ENCODE results near the gene TCEANC2.

DNA sequence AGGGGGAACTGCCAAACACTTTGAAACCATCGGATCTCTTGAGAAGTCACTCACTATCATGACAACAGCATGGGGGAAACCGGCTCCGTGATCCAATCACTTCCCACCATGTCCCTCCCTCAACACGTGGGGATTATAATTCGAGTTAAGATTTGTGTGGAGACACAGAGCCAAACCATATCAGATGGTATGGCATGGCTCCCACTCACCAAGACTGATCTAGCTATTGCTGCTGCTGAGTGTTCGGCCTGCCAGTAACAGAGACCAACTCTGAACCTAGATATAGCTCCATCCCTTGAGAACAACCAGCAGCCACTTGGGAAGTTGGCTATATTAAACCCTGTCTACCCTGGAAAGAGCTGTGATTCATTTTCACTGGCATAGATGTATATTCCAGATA lies 50.0 kb downstream of the TCEANC2 start:
- TF ChIP-seq, protein P1, sequence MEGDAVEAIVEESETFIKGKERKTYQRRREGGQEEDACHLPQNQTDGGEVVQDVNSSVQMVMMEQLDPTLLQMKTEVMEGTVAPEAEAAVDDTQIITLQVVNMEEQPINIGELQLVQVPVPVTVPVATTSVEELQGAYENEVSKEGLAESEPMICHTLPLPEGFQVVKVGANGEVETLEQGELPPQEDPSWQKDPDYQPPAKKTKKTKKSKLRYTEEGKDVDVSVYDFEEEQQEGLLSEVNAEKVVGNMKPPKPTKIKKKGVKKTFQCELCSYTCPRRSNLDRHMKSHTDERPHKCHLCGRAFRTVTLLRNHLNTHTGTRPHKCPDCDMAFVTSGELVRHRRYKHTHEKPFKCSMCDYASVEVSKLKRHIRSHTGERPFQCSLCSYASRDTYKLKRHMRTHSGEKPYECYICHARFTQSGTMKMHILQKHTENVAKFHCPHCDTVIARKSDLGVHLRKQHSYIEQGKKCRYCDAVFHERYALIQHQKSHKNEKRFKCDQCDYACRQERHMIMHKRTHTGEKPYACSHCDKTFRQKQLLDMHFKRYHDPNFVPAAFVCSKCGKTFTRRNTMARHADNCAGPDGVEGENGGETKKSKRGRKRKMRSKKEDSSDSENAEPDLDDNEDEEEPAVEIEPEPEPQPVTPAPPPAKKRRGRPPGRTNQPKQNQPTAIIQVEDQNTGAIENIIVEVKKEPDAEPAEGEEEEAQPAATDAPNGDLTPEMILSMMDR (IDR thresholded peaks at IDR 0.05), result no peak
- no peak for TF ChIP-seq POLR2AphosphoS5 (IDR thresholded peaks at IDR 0.05)
